ENCODE results near the gene PTX3.

The PTX3 gene

DNA sequence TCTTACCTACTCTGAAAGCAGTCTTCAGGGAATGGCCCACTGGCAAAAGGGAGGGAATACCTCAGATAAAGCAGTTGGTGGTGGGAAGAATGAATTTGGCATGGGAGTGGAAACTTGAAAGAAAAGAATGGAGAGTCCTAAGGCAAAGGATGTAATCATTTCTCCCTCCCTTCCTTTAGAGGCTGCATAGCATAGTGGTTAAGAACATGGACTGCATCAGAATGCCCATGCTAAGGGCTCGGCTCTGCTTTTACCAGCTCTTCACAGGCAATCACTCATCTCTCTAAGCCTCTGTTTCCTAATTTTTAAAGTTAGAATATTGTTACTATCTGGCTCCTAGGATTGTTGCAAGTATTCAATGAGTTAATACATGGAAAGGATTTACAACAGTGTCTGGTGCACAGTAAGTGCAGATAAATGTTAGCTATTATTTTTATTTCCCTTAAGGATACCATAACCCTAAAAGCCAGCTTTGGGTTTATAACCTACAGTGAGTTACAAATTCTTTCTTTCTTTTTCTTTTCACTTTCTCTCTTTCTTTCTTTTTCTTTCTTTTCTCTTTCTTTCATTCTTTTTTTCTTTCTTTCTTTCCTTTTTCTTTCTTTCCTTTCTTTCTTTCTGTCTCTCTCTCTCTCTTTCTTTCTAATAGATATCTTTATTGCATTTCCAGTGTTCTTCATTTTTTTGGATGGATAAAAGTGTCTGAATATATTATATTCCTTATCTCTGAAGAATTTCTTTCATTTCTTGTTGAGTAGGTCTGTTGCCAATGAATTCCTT is 43.0 kb downstream of the PTX3 start:
- DNase-seq: no peak

DNA sequence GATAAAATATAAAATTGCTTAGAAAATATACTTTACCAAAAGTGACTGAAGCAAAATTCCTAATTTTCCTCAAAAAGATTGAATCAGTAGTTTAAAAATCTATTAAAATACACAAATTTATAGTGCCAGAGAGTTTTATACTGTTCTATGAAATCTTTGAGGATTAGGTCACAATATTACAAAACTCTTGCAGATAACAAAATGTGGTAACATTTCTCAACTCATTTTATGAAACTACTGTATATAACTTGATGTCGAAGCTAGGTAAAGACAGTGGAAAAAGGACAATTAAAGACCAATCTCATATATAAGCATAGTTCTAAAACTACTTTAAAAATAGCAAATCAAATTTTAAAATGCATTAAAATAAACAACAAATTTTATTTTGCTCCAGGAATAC is 50.7 kb downstream of the PTX3 start:
- DNase-seq: no peak

DNA sequence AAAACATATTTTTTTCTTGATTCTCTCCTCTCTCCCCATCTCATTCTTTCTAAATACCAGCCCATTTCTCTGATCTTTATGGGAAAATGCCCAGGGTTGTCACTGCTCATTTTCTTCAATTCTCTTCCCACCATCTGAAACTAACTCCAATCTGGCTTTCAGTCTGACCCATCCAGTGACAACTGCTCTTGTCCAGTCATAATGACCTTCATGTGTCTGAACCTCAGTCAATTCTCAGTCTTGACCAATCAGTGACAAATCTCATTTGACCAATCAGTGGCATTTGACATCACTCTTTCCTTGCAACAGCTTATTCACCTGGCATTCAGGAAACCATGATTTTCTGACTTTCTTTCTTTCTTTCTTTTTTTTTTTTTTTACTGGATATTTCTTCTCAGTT is 51.5 kb downstream of the PTX3 start:
- no peak for DNase-seq

DNA sequence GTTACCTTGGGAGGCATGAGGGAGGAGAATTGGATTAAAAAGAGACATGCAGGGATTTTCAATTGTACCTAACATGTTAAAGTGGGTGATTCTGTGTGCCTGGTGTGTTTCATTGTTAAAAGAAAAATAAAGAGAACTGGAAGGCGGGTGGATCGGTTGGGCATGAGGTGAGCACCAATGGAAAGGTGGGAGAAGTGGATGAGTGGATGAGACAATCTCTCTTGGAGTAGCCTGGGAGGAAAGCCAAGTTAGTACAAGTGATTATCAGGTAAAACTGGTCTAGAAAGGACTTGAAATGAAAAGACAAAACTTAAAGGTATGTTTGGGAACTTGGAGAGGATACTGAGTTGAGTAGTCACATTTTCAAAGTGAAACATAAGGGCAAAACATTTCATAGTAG is 54.5 kb downstream of the PTX3 start:
- DNase-seq: no peak
